Measurements from ENCODE around the gene SPG21.

GRCh38 chr15:64950888-64951287, 38.8 kb downstream of the SPG21 start:
- TF ChIP-seq EP300 (IDR thresholded peaks at IDR 0.05) (no peak), POLR2A (IDR thresholded peaks at IDR 0.05) (no peak), CTCF (IDR thresholded peaks at IDR 0.05) (no peak), POLR2AphosphoS5 (IDR thresholded peaks at IDR 0.05) (no peak)

Data from upper lobe of left lung (tissue), 4 donors.